ENCODE measurements around the gene PPIF.

- TF ChIP-seq POLR2AphosphoS5 (IDR thresholded peaks at IDR 0.05), result peak in 2 of 3 donors; percentile 36 to 48
- no peak for TF ChIP-seq POLR2A (IDR thresholded peaks at IDR 0.05)
Observed at GRCh38 chr10:79316671-79317431, 30.4 kb upstream of the PPIF start.
